ENCODE results near the gene UXS1. TPM values are rescaled to one million over a fixed set of nuclear protein-coding genes. Genes with fewer than 3 reads are reported as not detected.

Gene UXS1
- total and polyA plus RNA-seq, 2 of the 8 experiments (the other 6 are each of a cell fraction or from before 2014, with no cell fraction given) = 44.5 to 63.4 TPM

DNA sequence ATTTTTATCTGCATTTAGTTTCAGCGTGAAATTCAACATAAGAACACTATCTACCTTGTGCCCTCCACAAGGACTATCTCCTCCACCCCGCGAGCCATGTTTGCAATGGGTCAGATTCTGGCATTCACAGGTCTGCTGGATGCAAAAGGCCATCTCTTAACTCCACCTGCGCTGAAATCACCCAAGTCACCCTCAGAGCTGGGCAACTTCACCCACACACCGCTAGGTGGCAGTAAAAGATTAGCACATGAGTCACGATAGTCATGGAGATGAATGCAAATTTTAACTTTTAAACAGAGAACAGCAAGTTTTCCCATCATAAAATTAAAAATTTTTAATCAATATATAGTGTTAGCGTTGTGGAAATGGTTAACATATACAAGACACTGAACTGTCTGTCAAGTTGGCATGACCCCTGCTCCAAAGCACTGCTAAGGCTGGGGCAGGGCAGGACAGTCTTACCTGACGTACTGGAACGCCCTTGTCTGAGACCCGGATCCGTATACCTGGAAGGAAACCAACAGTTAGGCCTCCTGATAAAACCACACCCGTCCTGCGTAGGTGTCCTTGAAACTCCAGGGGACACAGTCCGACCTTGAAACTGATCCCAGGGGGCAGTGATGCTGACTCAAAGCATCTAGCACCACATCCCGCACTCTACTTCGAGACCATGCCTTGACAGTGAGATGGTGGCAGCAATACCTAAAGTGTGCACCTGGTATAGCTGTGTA lies 89.6 kb downstream of the UXS1 start:
- peak; percentile 92 for FAIRE-seq
- TF ChIP-seq, protein P1, sequence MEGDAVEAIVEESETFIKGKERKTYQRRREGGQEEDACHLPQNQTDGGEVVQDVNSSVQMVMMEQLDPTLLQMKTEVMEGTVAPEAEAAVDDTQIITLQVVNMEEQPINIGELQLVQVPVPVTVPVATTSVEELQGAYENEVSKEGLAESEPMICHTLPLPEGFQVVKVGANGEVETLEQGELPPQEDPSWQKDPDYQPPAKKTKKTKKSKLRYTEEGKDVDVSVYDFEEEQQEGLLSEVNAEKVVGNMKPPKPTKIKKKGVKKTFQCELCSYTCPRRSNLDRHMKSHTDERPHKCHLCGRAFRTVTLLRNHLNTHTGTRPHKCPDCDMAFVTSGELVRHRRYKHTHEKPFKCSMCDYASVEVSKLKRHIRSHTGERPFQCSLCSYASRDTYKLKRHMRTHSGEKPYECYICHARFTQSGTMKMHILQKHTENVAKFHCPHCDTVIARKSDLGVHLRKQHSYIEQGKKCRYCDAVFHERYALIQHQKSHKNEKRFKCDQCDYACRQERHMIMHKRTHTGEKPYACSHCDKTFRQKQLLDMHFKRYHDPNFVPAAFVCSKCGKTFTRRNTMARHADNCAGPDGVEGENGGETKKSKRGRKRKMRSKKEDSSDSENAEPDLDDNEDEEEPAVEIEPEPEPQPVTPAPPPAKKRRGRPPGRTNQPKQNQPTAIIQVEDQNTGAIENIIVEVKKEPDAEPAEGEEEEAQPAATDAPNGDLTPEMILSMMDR (IDR thresholded peaks at IDR 0.05; ENCODE audit: control extremely low read depth in 1 of 3, insufficient read depth in 1 of 3, low read depth in 1 of 3, low read length in 3 of 3) = peak; percentile 81 to 89 (median 85)
- TF ChIP-seq TAF1 (IDR thresholded peaks at IDR 0.05; ENCODE audit: low read depth, low read length) = no peak
- no peak for TF ChIP-seq RBBP5 (IDR thresholded peaks at IDR 0.05; ENCODE audit: borderline replicate concordance, low read depth, low read length)
- no peak for TF ChIP-seq EGR1 (IDR thresholded peaks at IDR 0.05; ENCODE audit: borderline replicate concordance, low read depth, low read length)
- TF ChIP-seq KDM5A (IDR thresholded peaks at IDR 0.05; ENCODE audit: low read length) = no peak
- no peak for TF ChIP-seq CREB1 (IDR thresholded peaks at IDR 0.05)
- no peak for TF ChIP-seq SAP30 (IDR thresholded peaks at IDR 0.05; ENCODE audit: insufficient read depth, insufficient replicate concordance, low read length)
- TF ChIP-seq BRCA1 (IDR thresholded peaks at IDR 0.05; ENCODE audit: low read depth, low read length) = no peak
- TF ChIP-seq SP4 (IDR thresholded peaks at IDR 0.05; ENCODE audit: low read length) = no peak
- TF ChIP-seq CHD2 (IDR thresholded peaks at IDR 0.05; ENCODE audit: low read length) = no peak
- TF ChIP-seq CBX5 (IDR thresholded peaks at IDR 0.05; ENCODE audit: low read depth, low read length) = no peak

More for the DNA sequence above, 89.6 kb downstream of the UXS1 start:
- Histone ChIP-seq H3K9me3 (ENCODE audit: insufficient read depth in 2 of 2, low read depth in 1 of 2, low read length in 1 of 2) (no peaks in the 10 kb centered on the region), H3K4ac (replicated peaks; ENCODE audit: insufficient read length, low read depth, low read length) (no peak overlapping the region), H3K4me1 (replicated peaks in 1 of 4; ENCODE audit: control insufficient read depth in 3 of 4, insufficient read depth in 4 of 4, low read length in 3 of 4) (no peaks in the 10 kb centered on the region), H2AK5ac (ENCODE audit: low read depth, low read length) (no peak overlapping the region), H3K79me1 (ENCODE audit: low read depth, low read length) (no peaks in the 10 kb centered on the region), H3K23ac (ENCODE audit: insufficient read length) (no peak overlapping the region), H2BK15ac (ENCODE audit: low read length) (no peak overlapping the region; the same call in 1 of the 2 replicates), H2AFZ (ENCODE audit: low read length) (no peak overlapping the region), H3K18ac (ENCODE audit: extremely low read depth, low read length) (no peak overlapping the region), H4K91ac (replicated peaks; ENCODE audit: insufficient read length, low read length) (no peak overlapping the region), H4K8ac (ENCODE audit: extremely low read depth, insufficient read depth, low read length) (no peak overlapping the region), H2BK5ac (ENCODE audit: low read depth, low read length) (no peak overlapping the region), H3K56ac (replicated peaks; ENCODE audit: insufficient read length, low read depth, low read length) (no peak overlapping the region), H3K27ac (ENCODE audit: low read depth, low read length) (no peak overlapping the region), H2BK20ac (ENCODE audit: low read length) (no peak overlapping the region), H3K4me2 (ENCODE audit: insufficient read depth in 1 of 2, low read depth in 2 of 2, low read length in 2 of 2) (no peak overlapping the region), H2BK120ac (replicated peaks; ENCODE audit: low read depth, low read length) (no peak overlapping the region), H2BK12ac (ENCODE audit: low read depth, low read length) (no peak overlapping the region), H4K5ac (ENCODE audit: insufficient read length, low read depth, low read length) (no peak overlapping the region), H3K23me2 (ENCODE audit: low read depth, low read length) (no peaks in the 10 kb centered on the region), H3K27me3 (replicated peaks in 1 of 4; ENCODE audit: control insufficient read depth in 3 of 4, extremely low read depth in 1 of 4, insufficient read depth in 3 of 4, low read length in 3 of 4) (no peaks in the 10 kb centered on the region), H4K20me1 (replicated peaks in 1 of 2; ENCODE audit: control insufficient read depth in 1 of 2, insufficient read depth in 2 of 2, low read length in 2 of 2) (peaks cover 0 to 4% of the 10 kb centered on the region in 2 experiments), H3K9ac (replicated peaks in 1 of 4; ENCODE audit: extremely low read depth in 1 of 4, low read depth in 3 of 4, low read length in 3 of 4) (no peak overlapping the region), H3K4me3 (ENCODE audit: extremely low read depth in 1 of 4, insufficient read depth in 2 of 4, low read depth in 3 of 4, low read length in 4 of 4) (no peak overlapping the region), H3K14ac (ENCODE audit: insufficient read length) (no peak overlapping the region), H3K36me3 (ENCODE audit: control insufficient read depth in 2 of 4, insufficient read depth in 4 of 4, low read length in 3 of 4) (peaks cover 2 to 12% (median 8%) of the 10 kb centered on the region in 4 experiments; a peak in 5 of 8 replicates), H3K79me2 (ENCODE audit: control insufficient read depth in 1 of 2, insufficient read depth in 2 of 2, low read length in 2 of 2) (no peaks in the 10 kb centered on the region)
- CTCF ChIA-PET (ENCODE audit: partially characterized antibody) = interaction anchor here (0.7 to 2.8 kb wide), 24 partner anchors 9 to 480 kb away, joined by 3 to 17 read pairs (median 4); no protein-coding TSS in a partner anchor
- POLR2A ChIA-PET (ENCODE audit: partially characterized antibody) = interaction anchor here (1.0 to 1.1 kb wide), 2 partner anchors 167 to 438 kb away, joined by 3 read pairs; no protein-coding TSS in a partner anchor
- DNase-seq (ENCODE audit: low read depth in 1 of 2, low spot score in 2 of 2) = peak; percentile 36 to 67
- WGBS, 2 experiments (ENCODE audit: extremely low coverage in 1 of 2, insufficient coverage in 1 of 2, insufficient read length in 1 of 2, insufficient replicate concordance in 2 of 2, low coverage in 1 of 2, low lambda C conversion rate in 2 of 2, missing lambda C conversion rate in 1 of 2) = 66% methylated on average over 16 of the region's 16 CpGs; no CpG with 5 or more reads in 1 of the 2 experiments

Measured in H1 (cell line).